Panc1 (cell line): ENCODE measurements around the gene GFER. TPM values are rescaled to one million over a fixed set of nuclear protein-coding genes. Genes with fewer than 3 reads are reported as not detected.

ENCODE experiments used
- ATAC-seq: fragments of 200-7000 bp; cut with Tn5 transposase; 2 replicates; pipeline ENCODE4 v1.9.1; 2020; ENCODE audit warnings: mild to moderate bottlenecking, moderate library complexity
- BruUV-seq: library from RNA; stranded (reverse); fragments of 400-500 nt; replicated peaks from 2 replicates; lab custom pipeline; 2021; lab: Mats Ljungman, UMichigan
- CTCF ChIA-PET: fragments of 300-600 bp; sonication (Branson Sonifier 250); formaldehyde crosslinking; loops from one replicate; lab custom pipeline; 2022; ENCODE audit warnings: antibody characterized with exemption; lab: Charles Lee
- POLR2A ChIA-PET: fragments of 300-600 bp; sonication (Branson Sonifier 250); formaldehyde crosslinking; loops from one replicate; lab custom pipeline; 2022; ENCODE audit warnings: antibody characterized with exemption; lab: Charles Lee
- DNase-seq: peaks from one replicate; pipeline ENCODE4 v3.0.0-alpha.2; 2010; ENCODE audit warnings: low read depth, low spot score
- H3K27ac ChIP-seq: 2 replicates; pipeline ENCODE4 v1.5.1; 2011; ENCODE audit warnings: mild to moderate bottlenecking, low read length, inconsistent platforms
- H3K27me3 ChIP-seq: fragments of 200-500 bp; sonication (Bioruptor generic); 2 replicates; pipeline ENCODE4 v1.6.0; 2014; ENCODE audit warnings: low read length, inconsistent platforms; ENCODE audit not compliant: control insufficient read depth, insufficient read depth
- H3K36me3 ChIP-seq: fragments of 200-500 bp; sonication (Bioruptor generic); 2 replicates; pipeline ENCODE4 v1.5.1; 2014; ENCODE audit warnings: inconsistent platforms, mild to moderate bottlenecking, low read length, moderate library complexity; ENCODE audit not compliant: control insufficient read depth, insufficient read depth
- H3K4me1 ChIP-seq: 2 replicates; pipeline ENCODE4 v1.5.1; 2011; ENCODE audit warnings: inconsistent platforms, mild to moderate bottlenecking, low read length, moderate library complexity; ENCODE audit not compliant: control insufficient read depth, insufficient read depth
- H3K4me3 ChIP-seq, 2 experiments: 2 replicates each; pipeline ENCODE4 v1.5.1; 2011 to 2012; ENCODE audit warnings: low read depth in 2 of 2, low read length in 2 of 2, mild to moderate bottlenecking in 2 of 2, inconsistent platforms in 1 of 2, moderate library complexity in 1 of 2
- H3K9me3 ChIP-seq: fragments of 200-500 bp; sonication (Bioruptor generic); 2 replicates; pipeline ENCODE4 v1.5.1; 2014; ENCODE audit warnings: low read depth, mild to moderate bottlenecking, inconsistent platforms, low read length, moderate library complexity; ENCODE audit not compliant: control insufficient read depth, insufficient read depth
- POLR2AphosphoS5 ChIP-seq: IDR thresholded peaks from 2 replicates; pipeline ENCODE4 v1.6.1; 2012; ENCODE audit warnings: mild to moderate bottlenecking, low read depth, low read length, moderate library complexity
- SIN3A ChIP-seq: IDR thresholded peaks from 2 replicates; pipeline ENCODE4 v1.6.1; 2012; ENCODE audit warnings: low read depth, mild to moderate bottlenecking, low read length, moderate library complexity, borderline replicate concordance; ENCODE audit not compliant: insufficient read depth
- TCF7L2 ChIP-seq: IDR thresholded peaks from 2 replicates; pipeline ENCODE4 v1.6.1; 2011; ENCODE audit warnings: mild to moderate bottlenecking, low read depth, low read length, inconsistent platforms
- in situ Hi-C: cut with HindIII; loops from 2 replicates; pipeline ENCODE4 v1.10.0; 2016; ENCODE audit warnings: low sequenced_read_pairs, low pct_unique_long_range_greater_than_20kb
- intact Hi-C: fragments of 100-400 bp; cut with micrococcal nuclease; formaldehyde crosslinking; loops from one replicate; pipeline ENCODE4 v1.10.0; 2022; ENCODE audit not compliant: unreplicated experiment
- total RNA-seq: library from RNA; stranded (reverse); gene quantifications from one replicate; pipeline ENCODE4 v1.2.1, GENCODE V29; 2021; ENCODE audit not compliant: unreplicated experiment
- TF ChIP-seq, protein P1 (sequence below): fragments of 450-650 bp; IDR thresholded peaks from 2 replicates; pipeline ENCODE4 v1.5.1; 2017; ENCODE audit warnings: mild to moderate bottlenecking
- TF ChIP-seq, protein P2 (sequence below), 2 experiments: IDR thresholded peaks; 2 replicates each; pipeline ENCODE4 v1.6.1; 2011 to 2012; ENCODE audit warnings: low read depth in 2 of 2, control low read depth in 1 of 2, low read length in 1 of 2, mild to moderate bottlenecking in 1 of 2, moderate library complexity in 1 of 2; ENCODE audit not compliant: insufficient read depth in 1 of 2

GFER gene
- total RNA-seq, 1 experiment from 2014 or later, result 49.2 TPM

DNA sequence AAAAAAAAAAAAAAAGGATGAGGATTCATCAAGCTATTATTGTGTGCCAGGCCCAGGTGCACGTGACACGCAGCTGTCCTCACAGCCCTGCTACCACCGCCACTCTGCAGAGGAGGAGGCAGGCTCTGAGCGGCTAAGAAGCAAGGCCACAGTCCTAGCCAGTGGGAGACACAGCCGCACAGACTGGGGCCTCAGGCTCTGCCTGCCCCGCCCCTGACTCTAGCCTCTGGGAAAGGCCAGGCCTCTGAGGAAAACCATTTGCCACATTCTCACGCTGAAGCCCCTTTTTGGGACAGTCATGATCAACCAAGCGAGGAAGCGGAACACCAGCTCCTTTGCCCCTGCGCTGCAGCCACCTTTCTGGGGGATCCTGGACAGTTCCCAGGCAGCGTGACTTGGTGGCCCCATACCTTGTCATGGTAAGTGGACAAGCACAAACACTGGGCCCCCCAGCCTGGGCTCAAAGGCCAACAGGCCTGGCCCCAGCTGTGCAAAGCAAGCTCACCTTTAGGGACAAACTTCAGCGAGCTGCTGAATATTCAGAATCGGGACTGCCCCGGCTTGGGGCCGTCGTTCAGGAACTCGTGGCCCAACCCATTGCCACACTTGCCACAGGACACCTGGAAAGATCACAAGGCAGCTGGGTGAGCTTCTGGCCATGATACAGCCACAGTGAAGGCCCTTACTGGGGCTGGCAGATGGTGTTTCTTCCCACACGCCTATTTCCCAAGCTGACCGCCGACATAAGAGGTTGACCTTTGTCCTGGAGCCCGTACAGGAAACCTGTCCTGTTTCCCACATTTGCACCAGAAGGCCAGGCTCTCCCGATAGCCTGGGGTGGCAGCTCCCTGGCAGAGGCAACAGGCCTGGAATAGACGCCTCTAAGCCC, 43.5 kb upstream of the GFER start:
- BruUV-seq, result no TSS peak

DNA sequence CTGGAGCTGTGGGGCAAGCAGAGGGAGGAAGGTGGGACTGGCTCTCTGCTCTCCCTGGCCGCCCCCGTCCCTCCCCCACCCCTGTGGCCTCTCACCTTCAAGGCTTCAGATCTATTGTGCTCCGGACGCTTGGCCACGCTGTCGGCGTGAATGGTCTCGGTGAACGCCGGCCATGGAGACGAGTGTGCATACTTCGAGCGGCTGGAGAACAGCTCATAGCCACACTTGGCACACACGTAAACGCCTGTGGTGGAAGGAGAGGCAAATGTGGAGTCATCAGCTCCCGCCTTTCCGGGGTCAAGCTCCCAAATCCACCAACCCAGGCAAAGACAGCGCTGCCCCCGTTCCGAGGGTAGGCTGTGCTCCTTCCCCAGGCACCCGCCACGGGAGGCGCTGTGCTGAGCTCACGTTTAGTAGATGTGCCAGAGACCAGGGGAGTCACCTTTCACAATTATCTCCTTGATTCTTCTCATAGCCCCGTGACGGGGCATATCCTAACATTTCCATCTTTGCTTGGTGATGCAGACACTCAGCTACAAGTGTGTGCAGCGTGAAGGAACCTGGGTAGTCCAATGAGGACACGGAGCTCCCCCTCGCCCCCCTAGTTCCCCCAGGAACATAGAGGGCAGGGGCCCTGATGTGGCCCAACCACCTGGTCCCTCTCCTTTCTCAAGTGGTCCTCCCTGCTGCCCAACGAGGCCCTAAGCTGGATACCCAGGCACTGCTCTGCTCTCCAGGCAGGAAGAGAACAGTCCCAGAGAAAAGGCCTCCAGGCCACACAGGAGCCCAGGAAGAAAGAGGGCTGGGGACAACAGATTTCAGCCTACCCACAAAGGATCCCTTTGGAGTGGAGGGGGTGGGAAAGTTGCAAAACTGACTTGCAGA, 42.6 kb upstream of the GFER start:
- TF ChIP-seq, protein P1, sequence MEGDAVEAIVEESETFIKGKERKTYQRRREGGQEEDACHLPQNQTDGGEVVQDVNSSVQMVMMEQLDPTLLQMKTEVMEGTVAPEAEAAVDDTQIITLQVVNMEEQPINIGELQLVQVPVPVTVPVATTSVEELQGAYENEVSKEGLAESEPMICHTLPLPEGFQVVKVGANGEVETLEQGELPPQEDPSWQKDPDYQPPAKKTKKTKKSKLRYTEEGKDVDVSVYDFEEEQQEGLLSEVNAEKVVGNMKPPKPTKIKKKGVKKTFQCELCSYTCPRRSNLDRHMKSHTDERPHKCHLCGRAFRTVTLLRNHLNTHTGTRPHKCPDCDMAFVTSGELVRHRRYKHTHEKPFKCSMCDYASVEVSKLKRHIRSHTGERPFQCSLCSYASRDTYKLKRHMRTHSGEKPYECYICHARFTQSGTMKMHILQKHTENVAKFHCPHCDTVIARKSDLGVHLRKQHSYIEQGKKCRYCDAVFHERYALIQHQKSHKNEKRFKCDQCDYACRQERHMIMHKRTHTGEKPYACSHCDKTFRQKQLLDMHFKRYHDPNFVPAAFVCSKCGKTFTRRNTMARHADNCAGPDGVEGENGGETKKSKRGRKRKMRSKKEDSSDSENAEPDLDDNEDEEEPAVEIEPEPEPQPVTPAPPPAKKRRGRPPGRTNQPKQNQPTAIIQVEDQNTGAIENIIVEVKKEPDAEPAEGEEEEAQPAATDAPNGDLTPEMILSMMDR, result peak; percentile 74; the same call in 1 of the 2 replicates
- TF ChIP-seq POLR2AphosphoS5, result no peak
- intact Hi-C loops, result no loop called here
- Histone ChIP-seq H3K4me3 (peak overlapping the region; percentile 60 to 78; a peak in 3 of 4 replicates), H3K9me3 (no peaks in the 10 kb centered on the region), H3K36me3 (no peaks in the 10 kb centered on the region; the same call in 1 of the 2 replicates), H3K27me3 (no peaks in the 10 kb centered on the region), H3K27ac (peak overlapping the region; percentile 70; the same call in 1 of the 2 replicates), H3K4me1 (peaks cover 11% of the 10 kb centered on the region)
- POLR2A ChIA-PET, result interaction anchor here (0.5 kb wide), 1 partner anchor 69 kb away, joined by 3 read pairs; no protein-coding TSS in a partner anchor
- in situ Hi-C loops, result no loop called here
- BruUV-seq, result no TSS peak
- no peak for ATAC-seq
- DNase-seq, result no peak
- CTCF ChIA-PET, result interaction anchor here (0.6 to 0.7 kb wide), 2 partner anchors 599 to 1231 kb away, joined by 4 to 8 read pairs; no protein-coding TSS in a partner anchor

More for the DNA sequence above, 43.5 kb upstream of the GFER start:
- DNase-seq (no peak), ATAC-seq (no peak)
- H3K36me3 ChIP-seq, result no peaks in the 10 kb centered on the region; the same call in 1 of the 2 replicates
- in situ Hi-C loops (no loop called here), intact Hi-C loops (no loop called here)
- ChIA-PET CTCF (interaction anchor here (0.7 kb wide), 3 partner anchors 17 to 1230 kb away, joined by 3 to 4 read pairs (median 3); no protein-coding TSS in a partner anchor), POLR2A (interaction anchor here (0.5 kb wide), 1 partner anchor 70 kb away, joined by 3 read pairs; no protein-coding TSS in a partner anchor)
- no peaks in the 10 kb centered on the region for H3K27me3 ChIP-seq
- TF ChIP-seq POLR2AphosphoS5 (no peak), SIN3A (no peak), TCF7L2 (no peak)
- TF ChIP-seq, protein P1, result no peak
- TF ChIP-seq, protein P2, sequence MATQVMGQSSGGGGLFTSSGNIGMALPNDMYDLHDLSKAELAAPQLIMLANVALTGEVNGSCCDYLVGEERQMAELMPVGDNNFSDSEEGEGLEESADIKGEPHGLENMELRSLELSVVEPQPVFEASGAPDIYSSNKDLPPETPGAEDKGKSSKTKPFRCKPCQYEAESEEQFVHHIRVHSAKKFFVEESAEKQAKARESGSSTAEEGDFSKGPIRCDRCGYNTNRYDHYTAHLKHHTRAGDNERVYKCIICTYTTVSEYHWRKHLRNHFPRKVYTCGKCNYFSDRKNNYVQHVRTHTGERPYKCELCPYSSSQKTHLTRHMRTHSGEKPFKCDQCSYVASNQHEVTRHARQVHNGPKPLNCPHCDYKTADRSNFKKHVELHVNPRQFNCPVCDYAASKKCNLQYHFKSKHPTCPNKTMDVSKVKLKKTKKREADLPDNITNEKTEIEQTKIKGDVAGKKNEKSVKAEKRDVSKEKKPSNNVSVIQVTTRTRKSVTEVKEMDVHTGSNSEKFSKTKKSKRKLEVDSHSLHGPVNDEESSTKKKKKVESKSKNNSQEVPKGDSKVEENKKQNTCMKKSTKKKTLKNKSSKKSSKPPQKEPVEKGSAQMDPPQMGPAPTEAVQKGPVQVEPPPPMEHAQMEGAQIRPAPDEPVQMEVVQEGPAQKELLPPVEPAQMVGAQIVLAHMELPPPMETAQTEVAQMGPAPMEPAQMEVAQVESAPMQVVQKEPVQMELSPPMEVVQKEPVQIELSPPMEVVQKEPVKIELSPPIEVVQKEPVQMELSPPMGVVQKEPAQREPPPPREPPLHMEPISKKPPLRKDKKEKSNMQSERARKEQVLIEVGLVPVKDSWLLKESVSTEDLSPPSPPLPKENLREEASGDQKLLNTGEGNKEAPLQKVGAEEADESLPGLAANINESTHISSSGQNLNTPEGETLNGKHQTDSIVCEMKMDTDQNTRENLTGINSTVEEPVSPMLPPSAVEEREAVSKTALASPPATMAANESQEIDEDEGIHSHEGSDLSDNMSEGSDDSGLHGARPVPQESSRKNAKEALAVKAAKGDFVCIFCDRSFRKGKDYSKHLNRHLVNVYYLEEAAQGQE (IDR thresholded peaks at IDR 0.05; ENCODE audit: insufficient read depth in 1 of 2, low read depth in 2 of 2, low read length in 1 of 2), result no peak
- H3K4me1 ChIP-seq, result peaks cover 11% of the 10 kb centered on the region
- H3K9me3 ChIP-seq, result no peaks in the 10 kb centered on the region
- no peak overlapping the region for H3K27ac ChIP-seq
- no peak overlapping the region for H3K4me3 ChIP-seq
